Measurements from ENCODE around the gene ARHGEF28.

The ARHGEF28 gene

DNA sequence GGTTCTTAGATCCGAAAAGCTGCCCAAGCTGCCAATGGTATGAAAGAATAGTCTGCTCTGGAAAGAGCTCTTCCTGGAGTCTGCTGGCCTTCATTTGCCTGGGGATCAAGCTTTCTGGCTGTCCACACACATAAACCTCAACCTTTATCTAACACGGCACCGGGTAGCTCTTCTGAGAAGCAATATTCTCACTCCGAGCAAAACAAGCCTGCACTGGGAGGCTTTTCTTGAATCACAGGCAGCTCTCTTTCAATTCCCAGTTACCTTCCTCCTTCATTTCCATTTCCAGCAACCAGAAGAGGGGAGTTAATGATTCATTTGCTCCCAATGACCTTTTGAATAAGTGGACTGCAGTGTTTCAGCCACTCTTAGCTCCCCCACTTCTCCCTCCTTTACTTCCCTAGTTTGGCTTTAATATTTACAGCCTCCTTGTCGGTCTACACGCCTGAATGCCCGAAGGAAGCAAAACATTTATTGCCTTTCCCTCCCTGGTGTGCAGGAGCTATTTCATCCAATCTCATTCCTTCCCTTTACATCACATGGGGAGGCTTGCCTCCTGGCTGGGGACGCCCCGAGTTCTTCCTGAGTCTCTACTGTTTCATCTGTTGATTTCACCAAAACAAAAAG lies 187.1 kb downstream of the ARHGEF28 start:
- Histone ChIP-seq H3K4me1 (ENCODE audit: insufficient read depth, low read length, poor library complexity, severe bottlenecking) (no peaks in the 10 kb centered on the region), H3K4me2 (ENCODE audit: low read depth, low read length, poor library complexity, severe bottlenecking) (no peak overlapping the region), H3K79me2 (ENCODE audit: insufficient read depth, low read length) (no peaks in the 10 kb centered on the region), H3K9ac (ENCODE audit: low read depth, low read length, poor library complexity, severe bottlenecking) (no peak overlapping the region), H2AFZ (ENCODE audit: low read length) (no peak overlapping the region), H3K4me3 (ENCODE audit: low read length, poor library complexity, severe bottlenecking) (no peak overlapping the region), H3K27me3 (ENCODE audit: insufficient read depth, low read length, poor library complexity, severe bottlenecking) (no peaks in the 10 kb centered on the region), H3K9me3 (ENCODE audit: insufficient read depth, low read depth, low read length) (no peaks in the 10 kb centered on the region), H4K20me1 (ENCODE audit: insufficient read depth, low read length, poor library complexity, severe bottlenecking) (no peaks in the 10 kb centered on the region), H3K9me2 (replicated peaks; ENCODE audit: low read depth, low read length) (no peaks in the 10 kb centered on the region), H3F3A (ENCODE audit: low read depth) (no peaks in the 10 kb centered on the region), H3K36me3 (ENCODE audit: insufficient read depth, low read length) (no peaks in the 10 kb centered on the region)
- TF ChIP-seq, protein P1, sequence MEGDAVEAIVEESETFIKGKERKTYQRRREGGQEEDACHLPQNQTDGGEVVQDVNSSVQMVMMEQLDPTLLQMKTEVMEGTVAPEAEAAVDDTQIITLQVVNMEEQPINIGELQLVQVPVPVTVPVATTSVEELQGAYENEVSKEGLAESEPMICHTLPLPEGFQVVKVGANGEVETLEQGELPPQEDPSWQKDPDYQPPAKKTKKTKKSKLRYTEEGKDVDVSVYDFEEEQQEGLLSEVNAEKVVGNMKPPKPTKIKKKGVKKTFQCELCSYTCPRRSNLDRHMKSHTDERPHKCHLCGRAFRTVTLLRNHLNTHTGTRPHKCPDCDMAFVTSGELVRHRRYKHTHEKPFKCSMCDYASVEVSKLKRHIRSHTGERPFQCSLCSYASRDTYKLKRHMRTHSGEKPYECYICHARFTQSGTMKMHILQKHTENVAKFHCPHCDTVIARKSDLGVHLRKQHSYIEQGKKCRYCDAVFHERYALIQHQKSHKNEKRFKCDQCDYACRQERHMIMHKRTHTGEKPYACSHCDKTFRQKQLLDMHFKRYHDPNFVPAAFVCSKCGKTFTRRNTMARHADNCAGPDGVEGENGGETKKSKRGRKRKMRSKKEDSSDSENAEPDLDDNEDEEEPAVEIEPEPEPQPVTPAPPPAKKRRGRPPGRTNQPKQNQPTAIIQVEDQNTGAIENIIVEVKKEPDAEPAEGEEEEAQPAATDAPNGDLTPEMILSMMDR (conservative IDR thresholded peaks at IDR 0.05; ENCODE audit: low read length) = no peak
- TF ChIP-seq EZH2phosphoT487 (IDR thresholded peaks at IDR 0.05; ENCODE audit: borderline replicate concordance) = no peak

DNA sequence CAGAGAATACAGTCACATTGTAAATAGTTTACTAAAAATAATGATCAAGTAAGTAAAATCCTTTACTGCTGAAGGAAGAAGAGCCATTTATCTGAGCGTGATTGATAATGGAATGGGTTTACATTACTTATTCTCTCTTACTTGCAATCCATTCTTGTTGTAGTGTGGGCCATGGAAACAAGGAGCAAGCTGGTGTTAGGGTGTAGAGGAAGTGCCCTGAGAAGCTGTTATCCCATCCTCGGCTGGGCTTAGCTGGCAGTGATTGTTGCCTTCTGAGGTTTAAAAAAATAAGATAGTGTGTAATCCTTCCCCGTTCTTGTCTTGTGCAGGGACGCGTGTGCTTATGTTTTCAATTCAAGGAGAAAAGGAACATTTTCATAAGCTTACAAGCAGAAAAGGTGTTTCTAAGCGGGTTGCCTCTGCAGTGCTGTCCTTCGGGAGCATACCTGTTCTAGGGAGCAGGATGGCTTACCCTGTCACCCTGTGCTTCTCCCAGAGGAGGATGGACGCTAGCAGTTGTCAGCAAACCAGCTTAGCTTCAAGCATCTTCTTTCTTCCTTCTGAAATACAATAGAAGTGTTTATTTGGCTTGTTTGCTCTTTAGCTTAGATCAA lies 188.3 kb downstream of the ARHGEF28 start:
- Histone ChIP-seq H3K9me2 (replicated peaks; ENCODE audit: low read depth, low read length) (no peaks in the 10 kb centered on the region), H3K27me3 (ENCODE audit: insufficient read depth, low read length, poor library complexity, severe bottlenecking) (no peaks in the 10 kb centered on the region), H3F3A (ENCODE audit: low read depth) (no peaks in the 10 kb centered on the region), H4K20me1 (ENCODE audit: insufficient read depth, low read length, poor library complexity, severe bottlenecking) (no peaks in the 10 kb centered on the region), H3K4me3 (ENCODE audit: low read length, poor library complexity, severe bottlenecking) (no peak overlapping the region), H3K9ac (ENCODE audit: low read depth, low read length, poor library complexity, severe bottlenecking) (no peak overlapping the region), H3K4me2 (ENCODE audit: low read depth, low read length, poor library complexity, severe bottlenecking) (no peak overlapping the region), H2AFZ (ENCODE audit: low read length) (no peak overlapping the region), H3K4me1 (ENCODE audit: insufficient read depth, low read length, poor library complexity, severe bottlenecking) (no peaks in the 10 kb centered on the region), H3K36me3 (ENCODE audit: insufficient read depth, low read length) (no peaks in the 10 kb centered on the region), H3K79me2 (ENCODE audit: insufficient read depth, low read length) (no peaks in the 10 kb centered on the region), H3K9me3 (ENCODE audit: insufficient read depth, low read depth, low read length) (no peaks in the 10 kb centered on the region)
- TF ChIP-seq, protein P1 (conservative IDR thresholded peaks at IDR 0.05; ENCODE audit: low read length) = no peak
- TF ChIP-seq EZH2phosphoT487 (IDR thresholded peaks at IDR 0.05; ENCODE audit: borderline replicate concordance) = no peak

GRCh38 chr5:73815631-73816030 lies 189.6 kb downstream of the ARHGEF28 start:
- Histone ChIP-seq H3K4me1 (ENCODE audit: insufficient read depth, low read length, poor library complexity, severe bottlenecking) (no peaks in the 10 kb centered on the region), H3K79me2 (ENCODE audit: insufficient read depth, low read length) (no peaks in the 10 kb centered on the region), H3K4me2 (ENCODE audit: low read depth, low read length, poor library complexity, severe bottlenecking) (no peak overlapping the region), H3K27me3 (ENCODE audit: insufficient read depth, low read length, poor library complexity, severe bottlenecking) (no peaks in the 10 kb centered on the region), H4K20me1 (ENCODE audit: insufficient read depth, low read length, poor library complexity, severe bottlenecking) (no peaks in the 10 kb centered on the region), H3K36me3 (ENCODE audit: insufficient read depth, low read length) (no peaks in the 10 kb centered on the region), H3K4me3 (ENCODE audit: low read length, poor library complexity, severe bottlenecking) (no peak overlapping the region), H3K9me2 (replicated peaks; ENCODE audit: low read depth, low read length) (no peaks in the 10 kb centered on the region), H2AFZ (ENCODE audit: low read length) (no peak overlapping the region), H3K9me3 (ENCODE audit: insufficient read depth, low read depth, low read length) (no peaks in the 10 kb centered on the region), H3F3A (ENCODE audit: low read depth) (no peaks in the 10 kb centered on the region), H3K9ac (ENCODE audit: low read depth, low read length, poor library complexity, severe bottlenecking) (no peak overlapping the region)
- TF ChIP-seq, protein P1 (conservative IDR thresholded peaks at IDR 0.05; ENCODE audit: low read length) = no peak
- no peak for TF ChIP-seq EZH2phosphoT487 (IDR thresholded peaks at IDR 0.05; ENCODE audit: borderline replicate concordance)

Measured in Loucy (cell line).